SH-SY5Y (cell line): ENCODE results near the gene MAP6D1.

ENCODE experiments used
- GATA2 ChIP-seq: IDR thresholded peaks from 2 replicates; pipeline ENCODE4 v1.6.1; 2011; ENCODE audit warnings: mild to moderate bottlenecking, low read depth, low read length
- GATA3 ChIP-seq: IDR thresholded peaks from 2 replicates; pipeline ENCODE4 v1.6.1; 2011; ENCODE audit warnings: low read depth, mild to moderate bottlenecking, low read length, moderate library complexity

DNA sequence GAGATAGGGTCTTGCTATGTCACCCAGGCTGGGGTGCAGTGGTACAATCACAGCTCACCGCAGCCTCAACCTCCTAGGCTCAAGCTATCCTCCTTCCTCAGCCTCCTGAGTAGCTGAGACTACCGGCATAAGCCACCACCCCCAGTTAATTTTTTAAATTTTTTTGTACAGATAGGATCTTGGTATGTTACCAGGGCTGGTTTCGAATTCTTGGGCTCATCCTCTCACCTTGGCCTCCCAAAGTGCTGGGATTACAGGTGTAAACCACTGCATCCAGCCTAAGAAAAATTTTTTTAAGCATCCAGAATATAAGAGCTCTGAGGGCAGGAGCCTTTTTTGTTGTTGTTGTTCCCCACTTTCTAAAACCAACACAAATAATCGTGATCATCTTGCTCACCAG lies 14.4 kb upstream of the MAP6D1 start:
- TF ChIP-seq GATA2 (no peak), GATA3 (no peak)
